ENCODE data around the gene ZNF764. TPM values are rescaled to one million over a fixed set of nuclear protein-coding genes. Genes with fewer than 3 reads are reported as not detected.

Gene ZNF764
- total and polyA plus RNA-seq, 9 of the 15 experiments (the other 6 are each of a cell fraction or from before 2014, with no cell fraction given) = 0.69 to 10.1 (median 4.1) TPM

GRCh38 chr16:30557957-30558788 is at the start of gene ZNF764 (continued):
- TF ChIP-seq ZBTB40 (IDR thresholded peaks at IDR 0.05) = no peak
- no peak for TF ChIP-seq ZBTB40 (CRISPR knock-in tag; IDR thresholded peaks at IDR 0.05)
- TF ChIP-seq MCM5 (IDR thresholded peaks at IDR 0.05; ENCODE audit: low read depth) = no peak
- no peak for TF ChIP-seq ZNF445 (CRISPR knock-in tag; IDR thresholded peaks at IDR 0.05; ENCODE audit: low read depth)
- no peak for TF ChIP-seq ATF1 (CRISPR knock-in tag; IDR thresholded peaks at IDR 0.05)
- peak; percentile 87 for TF ChIP-seq ATF1 (tag; IDR thresholded peaks at IDR 0.05)
- peak; percentile 82 for TF ChIP-seq MYC (IDR thresholded peaks at IDR 0.05; ENCODE audit: low read depth, low read length)
- TF ChIP-seq MYC (CRISPR knock-in tag; IDR thresholded peaks at IDR 0.05; ENCODE audit: borderline replicate concordance, low read depth) = 0 out of 2 replicates have a peak, but pooled peaks have one; percentile 17
- TF ChIP-seq NEUROD1 (IDR thresholded peaks at IDR 0.05; ENCODE audit: borderline replicate concordance, low read depth, low read length, partially characterized antibody) = no peak
- TF ChIP-seq BMI1 (IDR thresholded peaks at IDR 0.05; ENCODE audit: low read length) = no peak
- peak; percentile 87 for TF ChIP-seq HNRNPLL (IDR thresholded peaks at IDR 0.05; ENCODE audit: low read depth, low read length, poor library complexity, severe bottlenecking)
- TF ChIP-seq NCOA1 (IDR thresholded peaks at IDR 0.05; ENCODE audit: low read depth) = no peak
- no peak for TF ChIP-seq SP2 (IDR thresholded peaks at IDR 0.05; ENCODE audit: extremely low read depth, low read depth, low read length, poor library complexity, severe bottlenecking)
- no peak for TF ChIP-seq ZBTB43 (CRISPR knock-in tag; IDR thresholded peaks at IDR 0.05)
- TF ChIP-seq SREBF1 (IDR thresholded peaks at IDR 0.05; ENCODE audit: borderline replicate concordance, low read depth, low read length) = no peak
- no peak for TF ChIP-seq CREBBP (IDR thresholded peaks at IDR 0.05; ENCODE audit: low read depth, low read length)
- TF ChIP-seq VEZF1 (CRISPR knock-in tag; IDR thresholded peaks at IDR 0.05) = peak; percentile 82; the same call in 1 of the 2 replicates

All from K562 (cell line).